ENCODE measurements around the gene NOG.

Gene NOG

DNA sequence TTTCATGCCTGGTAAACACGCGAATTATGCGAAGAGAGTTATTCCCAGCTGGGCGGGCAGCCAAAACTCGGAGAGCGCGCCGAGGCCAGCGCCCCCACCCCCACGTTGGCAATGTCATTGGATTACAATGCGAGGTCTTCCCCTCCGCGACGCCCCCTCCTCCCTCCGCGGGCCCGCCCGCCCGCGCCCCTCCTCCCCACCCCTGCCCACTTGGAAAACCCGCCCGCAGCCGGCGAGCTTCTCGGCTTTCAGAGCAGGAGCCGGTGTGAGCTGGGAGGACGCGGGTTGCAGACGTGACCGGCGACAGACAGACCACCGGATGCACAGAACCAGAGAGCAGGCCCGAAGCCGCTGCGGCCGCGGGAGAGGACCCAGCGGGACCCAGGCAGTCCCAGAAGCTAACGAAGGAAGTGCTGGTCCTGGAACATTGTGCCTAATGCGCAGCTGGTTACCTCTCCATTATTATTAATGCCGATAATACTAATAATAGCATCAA is 4.0 kb downstream of the NOG start:
- no peak for DNase-seq

GRCh38 chr17:56598466-56598865 is 5.0 kb downstream of the NOG start:
- no peak for DNase-seq

GRCh38 chr17:56599088-56599487 is 5.6 kb downstream of the NOG start:
- no peak for DNase-seq

DNA sequence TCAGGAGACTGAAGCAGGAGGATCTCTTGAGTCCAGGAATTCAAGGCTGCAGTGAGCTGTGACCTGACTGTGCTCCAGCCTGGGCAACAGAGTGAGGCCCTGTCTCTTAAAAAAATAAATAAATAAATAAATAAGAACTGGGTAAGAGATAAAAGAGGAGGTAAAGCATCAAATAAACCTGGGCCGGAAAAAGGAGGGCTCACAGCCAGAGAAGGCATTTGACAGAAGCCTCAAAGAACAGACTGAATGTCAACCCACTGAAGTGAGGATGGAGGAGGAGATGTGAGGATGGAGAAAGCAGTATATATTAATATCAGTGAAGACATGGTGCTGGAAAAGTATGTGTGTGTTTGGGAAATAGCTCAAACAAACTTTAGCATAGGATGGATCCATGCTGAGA is 6.1 kb downstream of the NOG start:
- DNase-seq: no peak

GRCh38 chr17:56600256-56600655 is 6.8 kb downstream of the NOG start:
- DNase-seq: no peak

DNA sequence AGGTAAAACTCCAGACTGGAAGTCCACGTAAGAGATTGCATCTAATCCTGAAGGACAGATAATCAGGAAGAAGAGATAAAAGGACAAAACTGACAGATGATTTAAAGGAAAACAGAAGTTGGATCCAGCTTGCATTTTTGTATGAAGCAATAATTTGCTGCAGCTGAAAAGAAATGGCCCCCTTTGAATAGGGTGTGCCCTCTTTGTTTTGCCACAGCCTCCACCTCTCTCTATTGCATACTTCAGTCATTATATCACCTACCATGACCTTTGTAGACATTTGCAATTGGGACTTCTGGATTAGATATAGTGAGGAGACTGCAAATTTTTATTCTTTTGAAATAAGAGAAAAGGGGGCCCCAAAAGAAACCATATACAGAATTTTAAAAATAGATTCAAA is 8.1 kb downstream of the NOG start:
- no peak for DNase-seq

GRCh38 chr17:56602292-56603130 is 9.0 kb downstream of the NOG start:
- no peak for DNase-seq

GRCh38 chr17:56603486-56604238 is 10.2 kb downstream of the NOG start:
- DNase-seq: no peak

DNA sequence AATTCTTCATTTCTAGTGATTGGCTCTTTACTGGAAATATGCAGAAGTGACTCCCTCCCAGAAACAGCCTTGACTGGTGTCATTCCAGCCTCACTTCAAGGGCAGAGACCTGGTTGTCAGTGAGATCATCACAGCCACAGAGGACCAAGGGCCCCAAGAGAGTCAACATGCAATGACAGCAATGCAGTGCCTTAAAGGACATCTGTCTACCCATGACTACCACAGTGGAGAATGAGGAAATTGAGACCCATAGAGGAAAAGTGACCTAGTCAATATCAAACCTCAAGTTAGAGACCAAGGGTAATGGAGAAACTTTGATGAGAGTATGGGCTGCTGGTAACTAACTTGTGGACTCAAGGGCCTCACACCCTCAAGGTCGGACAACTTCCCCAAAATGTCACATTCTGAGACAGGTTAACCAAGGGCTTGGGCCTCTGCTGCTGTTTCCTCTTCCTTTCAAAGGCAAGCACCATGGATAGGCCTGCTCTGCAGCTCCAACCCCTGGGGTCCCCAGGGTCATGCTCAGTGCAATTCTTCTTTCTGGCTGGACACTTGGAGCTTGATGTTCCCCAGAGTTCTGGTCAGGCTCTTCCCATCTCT is 11.3 kb downstream of the NOG start:
- DNase-seq: no peak

GRCh38 chr17:56608944-56609343 is 15.4 kb downstream of the NOG start:
- no peak for DNase-seq

GRCh38 chr17:56610321-56610720 is 16.8 kb downstream of the NOG start:
- DNase-seq: no peak

GRCh38 chr17:56613131-56613530 is 19.6 kb downstream of the NOG start:
- no peak for DNase-seq

- DNase-seq: no peak
These were observed 21.0 kb downstream of the NOG start for GRCh38 chr17:56614522-56614921.

DNA sequence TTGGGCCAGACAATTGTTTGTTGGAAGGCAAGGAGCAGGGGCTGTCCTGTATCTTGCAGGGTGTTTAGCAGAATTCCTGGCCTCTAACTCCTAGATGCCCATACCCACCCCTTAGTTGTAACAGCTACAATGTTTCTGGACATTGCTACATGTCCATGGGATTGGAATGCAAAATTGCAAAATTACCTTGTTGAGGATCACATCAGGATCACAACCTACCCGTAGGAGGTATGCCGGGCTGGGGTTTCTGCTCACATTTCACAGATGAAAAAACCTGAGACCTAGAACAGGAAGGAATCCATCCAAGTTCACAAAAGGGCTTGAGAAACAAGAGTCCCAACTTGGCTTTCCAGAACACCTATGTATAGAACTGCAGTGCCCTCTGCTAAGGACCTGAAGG is 22.7 kb downstream of the NOG start:
- DNase-seq: no peak

DNA sequence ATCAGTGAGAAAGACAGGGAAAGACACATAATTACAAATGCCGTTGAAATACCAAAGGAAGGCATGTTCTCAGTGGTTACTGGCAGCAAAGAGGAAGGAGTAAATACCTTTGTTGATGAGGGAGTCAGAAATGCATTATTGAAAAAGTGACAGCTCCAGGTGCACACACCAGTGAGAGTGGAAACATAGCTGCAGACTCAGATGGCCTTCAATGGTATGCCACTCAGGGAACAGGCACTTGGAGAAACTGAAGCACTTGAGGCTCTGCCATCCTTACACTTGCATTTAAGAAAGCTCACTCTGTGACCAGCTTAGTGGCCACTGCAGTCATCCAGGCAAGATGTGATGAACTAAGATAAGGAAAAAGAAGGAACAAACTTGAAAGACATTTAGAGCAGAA is 29.9 kb downstream of the NOG start:
- no peak for DNase-seq

DNA sequence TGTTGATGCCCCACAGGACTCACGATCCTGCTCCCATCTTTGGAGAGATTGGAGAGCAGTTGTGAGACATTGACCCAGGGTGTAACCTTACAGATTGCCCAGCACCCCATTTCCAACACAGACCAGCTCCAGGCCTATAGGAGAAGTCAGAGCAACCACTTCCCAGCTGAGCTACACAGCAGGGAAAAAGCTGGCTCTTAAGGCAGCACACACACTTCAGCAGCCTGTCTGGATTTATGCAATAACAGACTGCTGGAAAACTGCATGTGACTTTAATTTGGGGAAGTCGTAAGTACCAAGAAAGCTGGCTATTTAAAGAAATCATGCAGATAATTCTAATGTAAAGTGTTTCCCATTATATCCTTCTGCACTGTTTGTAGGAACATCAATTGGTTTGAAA is 30.8 kb downstream of the NOG start:
- no peak for DNase-seq

DNA sequence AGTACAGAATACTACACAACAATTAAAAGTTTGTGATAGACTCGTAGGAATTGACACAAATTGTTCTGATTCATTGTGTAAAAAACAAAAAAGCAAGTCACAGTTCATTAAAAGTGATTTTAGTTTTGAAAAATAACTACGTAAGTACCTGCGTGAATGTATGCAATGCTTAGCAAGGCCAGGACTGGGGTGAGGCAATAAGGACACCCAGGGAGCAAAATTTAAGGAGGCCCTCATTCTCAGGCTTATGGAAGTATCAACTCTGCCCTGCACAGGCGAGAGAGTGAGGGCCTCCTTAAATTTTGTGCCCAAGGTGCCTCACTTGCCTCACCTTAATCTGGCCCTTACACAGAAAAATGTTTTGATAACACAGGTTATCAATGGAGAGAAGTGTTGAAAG is 31.4 kb downstream of the NOG start:
- no peak for DNase-seq

DNA sequence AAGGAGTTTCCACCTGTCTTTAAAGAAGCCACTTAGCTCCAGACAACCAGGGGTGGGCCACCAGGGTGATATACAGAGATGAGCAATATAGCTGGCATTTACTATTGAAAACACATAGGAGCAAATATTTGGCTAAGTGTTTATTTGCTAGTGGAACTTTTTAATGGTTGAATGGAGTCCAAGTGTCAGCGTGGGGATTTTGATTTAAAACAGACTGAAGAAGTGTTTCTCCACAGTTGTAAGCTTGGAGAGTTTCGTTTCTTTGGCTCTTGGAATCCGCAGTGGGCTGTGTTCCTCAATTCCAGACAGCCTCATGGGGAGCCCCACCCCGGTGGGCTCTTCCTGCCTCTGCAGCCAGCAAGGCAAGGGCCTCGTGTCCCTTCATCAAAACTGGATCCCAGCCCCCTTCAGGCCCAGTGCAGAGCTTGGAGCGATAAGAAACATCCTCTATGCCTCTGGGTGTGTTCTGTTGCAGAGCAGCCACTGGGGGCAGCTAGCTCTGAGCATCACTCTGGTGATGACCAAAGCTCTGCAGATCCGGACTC is 36.1 kb downstream of the NOG start:
- DNase-seq: no peak

DNA sequence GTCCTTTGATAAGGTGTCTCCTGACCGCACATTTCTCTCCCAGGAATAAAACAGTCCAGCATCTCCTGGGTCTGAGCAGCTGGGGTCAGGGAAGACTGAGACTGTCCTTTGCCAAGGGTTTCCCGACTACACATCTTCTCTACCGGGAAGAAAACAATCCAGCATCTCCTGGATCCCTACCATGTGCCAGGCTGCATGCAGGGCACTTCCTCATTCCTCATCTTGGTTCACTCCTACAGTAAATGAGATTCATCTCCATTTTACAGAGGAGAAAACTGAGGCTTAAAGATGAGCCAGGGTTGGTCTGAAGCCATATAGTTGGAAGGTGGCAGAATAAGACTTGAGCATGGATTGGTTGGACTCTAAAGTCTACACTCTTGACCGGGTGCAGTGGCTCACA is 36.7 kb downstream of the NOG start:
- no peak for DNase-seq

DNA sequence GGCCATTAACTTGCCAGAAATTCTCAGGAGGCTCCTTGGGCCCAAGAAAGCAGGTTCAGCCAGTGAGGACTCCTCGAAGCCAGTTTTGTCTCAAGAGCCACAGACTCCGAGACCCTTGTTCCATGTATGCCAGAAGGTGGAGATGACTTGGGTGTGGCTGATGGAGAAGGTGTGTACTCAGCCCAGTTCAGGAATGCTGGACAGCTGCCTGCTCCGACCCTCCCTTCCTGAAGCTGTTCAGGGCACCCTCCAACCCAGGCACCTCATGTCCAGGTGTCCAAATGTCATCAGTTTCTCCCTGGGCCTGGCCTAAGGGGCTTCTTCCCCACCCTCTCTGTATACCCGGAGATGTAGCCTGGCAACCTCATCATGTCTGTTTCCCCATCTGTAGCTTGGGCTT is 40.2 kb downstream of the NOG start:
- DNase-seq: no peak

GRCh38 chr17:56635641-56636040 is 42.1 kb downstream of the NOG start:
- no peak for DNase-seq

DNA sequence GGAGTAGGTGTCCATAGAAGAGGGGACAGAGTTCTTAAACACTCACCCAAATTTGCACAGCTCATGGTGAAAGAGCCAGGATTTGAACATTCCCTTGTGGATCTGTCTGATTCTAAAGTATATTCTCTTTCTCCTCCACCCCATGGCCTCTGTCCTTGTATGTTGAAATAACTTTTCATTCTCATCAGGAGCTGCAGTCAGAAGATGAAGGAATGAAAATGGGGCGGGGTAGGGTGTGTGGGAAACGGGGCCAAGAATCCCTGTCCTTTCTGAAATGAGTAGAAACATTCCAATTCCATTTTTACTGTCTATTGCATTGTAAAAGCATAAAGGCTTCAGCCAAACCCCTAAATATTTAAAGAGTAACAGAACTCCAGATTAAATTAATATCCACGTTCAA is 42.8 kb downstream of the NOG start:
- no peak for DNase-seq

DNA sequence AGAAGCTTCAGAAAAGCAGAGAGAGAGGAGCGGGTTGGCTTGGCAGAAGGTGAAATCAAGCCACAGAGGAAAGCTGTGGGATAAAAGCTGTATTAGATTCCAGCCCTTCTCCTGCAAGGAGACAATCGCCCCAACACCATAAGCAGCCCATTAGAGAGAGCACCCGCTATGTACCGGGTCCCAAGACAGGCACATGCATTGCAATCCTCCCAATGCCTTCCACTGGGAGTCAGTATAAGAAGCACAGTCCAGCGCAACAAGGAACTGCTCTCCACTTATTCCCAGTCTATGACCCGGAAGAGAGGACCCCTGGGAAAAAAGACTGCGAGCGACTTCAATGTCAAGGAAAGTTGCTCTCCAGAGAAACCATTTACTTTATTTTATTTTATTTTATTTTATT is 43.8 kb downstream of the NOG start:
- no peak for DNase-seq

GRCh38 chr17:56638591-56639051 is 45.1 kb downstream of the NOG start:
- no peak for DNase-seq
